Pancreas (tissue), 10 donors: ENCODE measurements around the gene NME8. TPM values are rescaled to one million over a fixed set of nuclear protein-coding genes. Genes with fewer than 3 reads are reported as not detected.
"Not testable (repeated sequence)": the region's sequence is repeated elsewhere in the genome, so short reads cannot be mapped to it uniquely, and the experiment has no call there.

Source experiments
- ATAC-seq, 4 donors: fragments of 200-7000 bp; cut with Tn5 transposase; one replicate each; pipeline versions ENCODE4 v1.8.0 to v1.9.1; 2020; ENCODE audit warnings: mild to moderate bottlenecking in 4 of 4, moderate library complexity in 4 of 4
- DNase-seq, 6 donors: peaks; one replicate each; pipeline ENCODE4 v3.0.0-alpha.2; 2020
- FAIRE-seq: peaks from 2 replicates; lab custom pipeline; 2012; peaks lifted over from hg19 to GRCh38; lab: Jason Lieb, UNC
- H3K27ac ChIP-seq, 4 donors: fragments of 200-600 bp; sonication (generic); 1 replicate in 3 of 4; 2 replicates in 1 of 4; pipeline versions ENCODE4 v1.5.0 to v1.8.0; 2020
- H3K27me3 ChIP-seq, 4 donors: fragments of 200-600 bp; one replicate each; pipeline ENCODE4 v1.8.0; 2021
- H3K36me3 ChIP-seq, 3 donors: fragments of 200-600 bp; sonication (generic) in 1 of 3; one replicate each; pipeline versions ENCODE4 v1.5.0 to v1.8.0; 2020 to 2021
- H3K4me1 ChIP-seq, 3 donors: fragments of 200-600 bp; one replicate each; pipeline ENCODE4 v1.8.0; 2021
- H3K4me3 ChIP-seq, 4 donors: fragments of 200-600 bp; sonication (generic) in 2 of 4; one replicate each; pipeline versions ENCODE4 v1.5.0 to v1.8.0; 2020 to 2021
- H3K9me3 ChIP-seq, 4 donors: fragments of 200-600 bp; one replicate each; pipeline ENCODE4 v1.8.0; 2021
- WGBS, 2 donors: extraction: QIAGEN DNeasy Blood & Tissue Kit; methylation state at CpG; one replicate each; pipeline ENCODE4 v1.1.7; 2013; 5-methylcytosine and 5-hydroxymethylcytosine counted together
- intact Hi-C, 3 donors: fragments of 100-400 bp; cut with DNase I; formaldehyde crosslinking; loops; one replicate each; pipeline versions ENCODE4 v1.11.1 to v1.14.2; 2022
- polyA plus RNA-seq, 2 donors: library from polyadenylated mRNA; stranded (reverse); fragments of 200-250 nt; gene quantifications; one replicate each; pipeline ENCODE4 v1.2.3, GENCODE V29; 2013
- total RNA-seq, 6 donors: library from RNA; stranded (reverse); fragmentation: NEBNext Ultra II Directional in 4 of 6; extraction: Animal tissue kit (Norgen Biotek cat#: 25700) in 4 of 6; gene quantifications; one replicate each; pipeline versions ENCODE4 v1.2.1 to v1.2.4, GENCODE V29; 2021 to 2023
- TF ChIP-seq, protein P1 (sequence below), 4 donors: fragments of 200-600 bp; sonication (generic) in 3 of 4; IDR thresholded peaks; one replicate each; pipeline versions ENCODE4 v1.5.0 to v1.8.0; 2021; ENCODE audit warnings: antibody characterized with exemption in 4 of 4
- donor health status: healthy with polysubstance abuse.
- donor health status: DM: no; HTN: no; CAD: no; lungs with moderate emphysema.
- donor health status: DM: no; HTN: no; CAD: no.
- donor health status: control.
- donor health status: control.
- donor health status: Bipolar disorder and iron deficiency.
- donor health status: DM: yes; HTN: yes; CAD: no.
- donor health status: DM: no; HTN: no; CAD: no.
- donor health status: DM: no; HTN: no; CAD: no.
- donor health status: DM: yes; HTN: yes; CAD: no.

Gene NME8, protein sequence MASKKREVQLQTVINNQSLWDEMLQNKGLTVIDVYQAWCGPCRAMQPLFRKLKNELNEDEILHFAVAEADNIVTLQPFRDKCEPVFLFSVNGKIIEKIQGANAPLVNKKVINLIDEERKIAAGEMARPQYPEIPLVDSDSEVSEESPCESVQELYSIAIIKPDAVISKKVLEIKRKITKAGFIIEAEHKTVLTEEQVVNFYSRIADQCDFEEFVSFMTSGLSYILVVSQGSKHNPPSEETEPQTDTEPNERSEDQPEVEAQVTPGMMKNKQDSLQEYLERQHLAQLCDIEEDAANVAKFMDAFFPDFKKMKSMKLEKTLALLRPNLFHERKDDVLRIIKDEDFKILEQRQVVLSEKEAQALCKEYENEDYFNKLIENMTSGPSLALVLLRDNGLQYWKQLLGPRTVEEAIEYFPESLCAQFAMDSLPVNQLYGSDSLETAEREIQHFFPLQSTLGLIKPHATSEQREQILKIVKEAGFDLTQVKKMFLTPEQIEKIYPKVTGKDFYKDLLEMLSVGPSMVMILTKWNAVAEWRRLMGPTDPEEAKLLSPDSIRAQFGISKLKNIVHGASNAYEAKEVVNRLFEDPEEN
- total RNA-seq (not detected), polyA plus RNA-seq (not detected)

DNA sequence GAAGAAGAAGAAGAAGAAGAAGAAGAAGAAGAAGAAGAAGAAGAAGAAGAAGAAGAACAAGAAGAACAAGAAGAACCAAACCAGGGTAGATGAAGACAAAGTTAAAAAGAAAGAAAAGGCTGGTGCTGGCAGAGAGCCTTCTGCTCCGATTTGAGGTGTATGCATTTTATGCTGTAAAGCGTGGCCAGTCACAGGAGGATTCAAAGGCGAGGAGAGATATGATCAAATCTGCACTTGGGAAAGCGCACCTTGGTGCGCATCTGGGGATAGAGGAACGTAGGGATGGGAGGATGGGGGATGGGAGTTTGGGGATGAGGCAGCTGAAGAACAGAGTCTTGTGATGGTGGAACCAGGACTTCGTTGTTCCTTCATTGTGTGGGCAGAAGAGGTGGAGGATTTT, at the start of gene NME8:
Gene NME8, plus strand, starts transcription at position 301 of the 400 bp plus-strand sequence. CDS start 1,670 bp downstream, outside the sequence.
- no peaks in the 10 kb centered on the region for H3K4me1 ChIP-seq
- TF ChIP-seq, protein P1, sequence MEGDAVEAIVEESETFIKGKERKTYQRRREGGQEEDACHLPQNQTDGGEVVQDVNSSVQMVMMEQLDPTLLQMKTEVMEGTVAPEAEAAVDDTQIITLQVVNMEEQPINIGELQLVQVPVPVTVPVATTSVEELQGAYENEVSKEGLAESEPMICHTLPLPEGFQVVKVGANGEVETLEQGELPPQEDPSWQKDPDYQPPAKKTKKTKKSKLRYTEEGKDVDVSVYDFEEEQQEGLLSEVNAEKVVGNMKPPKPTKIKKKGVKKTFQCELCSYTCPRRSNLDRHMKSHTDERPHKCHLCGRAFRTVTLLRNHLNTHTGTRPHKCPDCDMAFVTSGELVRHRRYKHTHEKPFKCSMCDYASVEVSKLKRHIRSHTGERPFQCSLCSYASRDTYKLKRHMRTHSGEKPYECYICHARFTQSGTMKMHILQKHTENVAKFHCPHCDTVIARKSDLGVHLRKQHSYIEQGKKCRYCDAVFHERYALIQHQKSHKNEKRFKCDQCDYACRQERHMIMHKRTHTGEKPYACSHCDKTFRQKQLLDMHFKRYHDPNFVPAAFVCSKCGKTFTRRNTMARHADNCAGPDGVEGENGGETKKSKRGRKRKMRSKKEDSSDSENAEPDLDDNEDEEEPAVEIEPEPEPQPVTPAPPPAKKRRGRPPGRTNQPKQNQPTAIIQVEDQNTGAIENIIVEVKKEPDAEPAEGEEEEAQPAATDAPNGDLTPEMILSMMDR (IDR thresholded peaks at IDR 0.05): no peak
- FAIRE-seq: no peak
- no peak for DNase-seq
- no peak within 1 kb of the TSS for H3K27ac ChIP-seq
- WGBS, 2 donors: 56 to 72% methylated on average over 7 of the region's 7 CpGs
- H3K36me3 ChIP-seq: no peaks in the 10 kb centered on the region
- intact Hi-C loops: no loop called here
- no peak within 1 kb of the TSS for H3K4me3 ChIP-seq
- no peak for ATAC-seq
- no peaks in the 10 kb centered on the region for H3K9me3 ChIP-seq
- no peaks in the 10 kb centered on the region for H3K27me3 ChIP-seq

DNA sequence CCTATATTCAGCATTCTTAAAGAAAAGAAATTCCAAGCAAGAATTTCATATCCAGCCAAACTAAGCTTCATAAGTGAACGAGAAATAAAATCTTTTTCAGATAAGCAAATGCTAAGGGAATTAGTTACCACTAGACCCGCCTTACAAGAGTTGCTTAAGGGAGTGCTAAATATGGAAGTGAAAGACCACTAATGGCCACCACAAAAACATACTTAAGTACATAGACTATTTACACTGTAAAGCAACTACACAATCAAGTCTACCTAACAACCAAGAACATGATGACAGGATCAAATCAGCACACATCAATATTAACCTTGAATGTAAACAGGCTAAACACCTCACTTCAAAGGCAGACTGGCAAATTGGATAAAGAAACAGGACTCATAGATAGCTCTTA, 42.2 kb upstream of the NME8 start:
- H3K36me3 ChIP-seq: no peaks in the 10 kb centered on the region
- intact Hi-C loops: no loop called here
- WGBS, 2 donors: 67 to 74% methylated on average over 2 of the region's 2 CpGs
- no peak for ATAC-seq
- H3K4me3 ChIP-seq: no peak overlapping the region
- no peaks in the 10 kb centered on the region for H3K9me3 ChIP-seq
- no peak for FAIRE-seq
- DNase-seq: no peak
- no peaks in the 10 kb centered on the region for H3K27me3 ChIP-seq
- H3K4me1 ChIP-seq: no peaks in the 10 kb centered on the region
- H3K27ac ChIP-seq: no peak overlapping the region
- TF ChIP-seq, protein P1 (IDR thresholded peaks at IDR 0.05): no peak

DNA sequence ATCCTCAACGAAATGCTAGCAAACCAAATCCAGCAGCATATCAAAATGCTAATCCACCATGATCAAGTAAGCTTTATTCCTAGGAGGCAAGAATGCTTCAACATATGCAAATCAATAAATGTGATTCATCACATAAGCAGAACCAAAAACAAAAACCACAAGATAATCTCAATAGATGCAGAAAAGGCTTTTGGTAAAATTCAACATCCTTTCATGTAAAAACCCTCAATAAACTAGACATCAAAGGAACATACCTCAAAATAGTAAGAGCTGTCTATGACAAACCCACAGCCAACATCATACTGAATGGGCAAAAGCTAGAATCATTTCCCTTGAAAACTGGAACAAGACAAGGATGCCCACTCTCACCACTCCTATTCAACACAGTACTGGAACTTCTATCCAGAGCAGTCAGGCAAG, 36.2 kb upstream of the NME8 start:
- H3K4me1 ChIP-seq, FAIRE-seq, H3K9me3 ChIP-seq, DNase-seq, intact Hi-C loops, H3K27me3 ChIP-seq, H3K4me3 ChIP-seq, ATAC-seq, H3K36me3 ChIP-seq, H3K27ac ChIP-seq: not testable (repeated sequence)
- 48 to 69% methylated on average over 1 of the region's 1 CpG for WGBS, 2 donors

DNA sequence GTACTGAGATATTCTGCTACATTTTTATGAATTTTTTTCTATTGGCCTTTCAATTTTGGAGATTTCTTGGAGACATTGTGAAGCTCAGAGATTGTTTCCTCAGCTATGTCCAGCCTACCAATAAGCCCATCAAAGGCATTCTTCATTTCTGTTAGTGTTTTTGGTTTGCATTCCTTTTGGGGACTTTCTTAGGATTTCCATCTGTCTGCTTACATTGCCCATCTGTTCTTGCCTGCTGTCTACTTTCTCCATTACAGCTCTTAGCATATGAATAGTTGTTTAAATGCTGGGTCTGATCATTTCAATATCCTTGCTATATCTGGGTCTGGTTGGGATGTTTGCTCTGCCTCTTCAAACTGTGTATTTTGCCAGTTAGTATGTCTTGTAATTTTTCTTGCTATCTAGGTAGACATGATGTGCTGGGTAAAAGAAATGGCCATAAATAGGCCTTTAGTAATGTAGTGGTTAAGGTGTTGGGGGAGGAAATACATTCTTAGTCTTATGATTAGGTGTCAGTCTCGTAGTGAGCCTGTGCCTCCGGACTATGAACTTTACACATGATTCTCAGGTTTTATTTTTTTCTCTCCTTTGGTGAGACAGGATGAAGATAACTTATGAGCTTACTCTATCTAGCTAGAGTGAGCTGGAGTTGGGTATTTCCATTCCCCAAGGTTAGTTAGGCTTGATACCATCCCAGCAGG, 32.6 kb upstream of the NME8 start:
- DNase-seq (no peak), ATAC-seq (no peak), FAIRE-seq (no peak)
- WGBS, 2 donors: 36 to 53% methylated on average over 2 of the region's 2 CpGs
- Histone ChIP-seq H3K27me3 (no peaks in the 10 kb centered on the region), H3K36me3 (no peaks in the 10 kb centered on the region), H3K4me3 (no peak overlapping the region), H3K4me1 (no peaks in the 10 kb centered on the region), H3K9me3 (no peaks in the 10 kb centered on the region), H3K27ac (no peak overlapping the region)
- TF ChIP-seq, protein P1 (IDR thresholded peaks at IDR 0.05): no peak
- intact Hi-C loops: no loop called here

DNA sequence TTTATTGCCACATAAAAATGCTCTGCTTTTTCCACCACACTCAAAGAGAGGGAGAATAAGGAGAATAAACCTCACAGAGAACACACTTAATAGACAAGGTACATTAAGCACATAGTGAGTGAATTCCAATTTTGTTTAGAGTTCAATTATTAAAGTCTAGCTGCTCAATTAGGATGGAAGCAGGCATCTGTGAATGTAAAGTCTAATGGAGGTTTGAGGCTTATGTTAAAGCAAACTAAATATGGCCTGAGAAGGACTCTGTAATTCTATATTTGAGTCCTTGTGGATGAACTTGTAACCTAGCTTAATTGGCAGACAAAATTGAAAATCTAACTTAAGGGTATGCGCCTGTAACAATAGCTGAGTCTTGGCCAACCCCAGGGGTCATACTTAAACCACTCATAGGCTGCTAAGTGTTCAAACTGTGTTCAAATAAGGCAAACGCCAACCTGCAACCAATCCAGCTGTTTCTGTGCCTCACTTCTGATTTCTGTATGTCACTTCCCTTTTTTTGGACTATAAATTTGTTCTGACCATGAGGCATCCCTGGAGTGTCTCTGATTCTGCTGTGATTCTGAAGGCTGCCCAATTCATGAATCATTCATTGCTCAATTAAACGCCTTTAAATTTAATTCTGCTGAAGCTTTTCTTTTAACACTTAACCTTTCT, 31.3 kb upstream of the NME8 start:
- Histone ChIP-seq H3K36me3 (no peaks in the 10 kb centered on the region), H3K9me3 (no peaks in the 10 kb centered on the region), H3K4me1 (no peaks in the 10 kb centered on the region), H3K27me3 (no peaks in the 10 kb centered on the region), H3K27ac (no peak overlapping the region), H3K4me3 (no peak overlapping the region)
- DNase-seq: no peak
- WGBS, 2 donors: 65 to 77% methylated on average over 3 of the region's 3 CpGs
- no peak for FAIRE-seq
- no peak for ATAC-seq
- intact Hi-C loops: no loop called here
- TF ChIP-seq, protein P1 (IDR thresholded peaks at IDR 0.05): no peak
